Measurements from ENCODE around the gene SEMA3B.
"Not testable (repeated sequence)": the region's sequence is repeated elsewhere in the genome, so short reads cannot be mapped to it uniquely, and the experiment has no call there.

SEMA3B gene

GRCh38 chr3:50300681-50301254 lies 31.8 kb downstream of the SEMA3B start:
- TF ChIP-seq CTCF (IDR thresholded peaks at IDR 0.05; ENCODE audit: low read length, missing control alignments): no peak
- H3K4me3 ChIP-seq (replicated peaks; ENCODE audit: low read depth, low read length): no peak overlapping the region
- no peak for DNase-seq (ENCODE audit: low read depth)

GRCh38 chr3:50302095-50303012 lies 33.4 kb downstream of the SEMA3B start:
- H3K4me3 ChIP-seq (replicated peaks; ENCODE audit: low read depth, low read length): no peak overlapping the region
- no peak for DNase-seq (ENCODE audit: low read depth)
- TF ChIP-seq CTCF (IDR thresholded peaks at IDR 0.05; ENCODE audit: low read length, missing control alignments): no peak

- TF ChIP-seq CTCF (IDR thresholded peaks at IDR 0.05; ENCODE audit: low read length, missing control alignments): peak; percentile 5
- peak; percentile 33 for DNase-seq (ENCODE audit: low read depth)
- peak within 1 kb of the TSS; percentile 10 for H3K4me3 ChIP-seq (replicated peaks; ENCODE audit: low read depth, low read length)
These were observed 34.3 kb downstream of the SEMA3B start, which contains the start of gene HYAL1 for GRCh38 chr3:50303013-50303815. TSS of gene HYAL1 (minus strand) at chr3:50303574. CDS start at chr3:50302956, 618 bp downstream.

GRCh38 chr3:50304601-50305000 lies 35.7 kb downstream of the SEMA3B start:
- no peak for TF ChIP-seq CTCF (IDR thresholded peaks at IDR 0.05; ENCODE audit: low read length, missing control alignments)
- no peak for DNase-seq (ENCODE audit: low read depth)
- no peak overlapping the region for H3K4me3 ChIP-seq (replicated peaks; ENCODE audit: low read depth, low read length)

- DNase-seq (ENCODE audit: low read depth); H3K4me3 ChIP-seq (replicated peaks; ENCODE audit: low read depth, low read length): not testable (repeated sequence)
These were observed 43.1 kb downstream of the SEMA3B start for GRCh38 chr3:50312041-50312440.

- no peak for TF ChIP-seq CTCF (IDR thresholded peaks at IDR 0.05; ENCODE audit: low read length, missing control alignments)
- DNase-seq (ENCODE audit: low read depth): no peak
- no peak overlapping the region for H3K4me3 ChIP-seq (replicated peaks; ENCODE audit: low read depth, low read length)
These were observed 45.4 kb downstream of the SEMA3B start for GRCh38 chr3:50314342-50314741.

GRCh38 chr3:50314816-50315215 lies 45.9 kb downstream of the SEMA3B start:
- H3K4me3 ChIP-seq (replicated peaks; ENCODE audit: low read depth, low read length): no peak overlapping the region
- no peak for DNase-seq (ENCODE audit: low read depth)
- TF ChIP-seq CTCF (IDR thresholded peaks at IDR 0.05; ENCODE audit: low read length, missing control alignments): no peak
